GM21390 (cell line): ENCODE results near the gene ANKRD63.

Experiments
- ATAC-seq: cut with Tn5 transposase; IDR thresholded peaks from one replicate; pipeline ENCODE4 v1.9.1; 2021; ENCODE audit not compliant: unreplicated experiment

Gene ANKRD63

GRCh38 chr15:40263024-40263754, 19.7 kb downstream of the ANKRD63 start:
- no peak for ATAC-seq

- no peak for ATAC-seq
These were observed 23.8 kb downstream of the ANKRD63 start for GRCh38 chr15:40259021-40259420.

- ATAC-seq = no peak
These were observed 24.3 kb downstream of the ANKRD63 start for GRCh38 chr15:40258544-40258943.

- no peak for ATAC-seq
These were observed 25.0 kb downstream of the ANKRD63 start for GRCh38 chr15:40257656-40258450.

- no peak for ATAC-seq
These were observed 26.1 kb downstream of the ANKRD63 start for GRCh38 chr15:40256638-40257235.

- no peak for ATAC-seq
These were observed 27.8 kb downstream of the ANKRD63 start for GRCh38 chr15:40255033-40255432.

- no peak for ATAC-seq
These were observed 28.4 kb downstream of the ANKRD63 start for GRCh38 chr15:40254452-40254851.

GRCh38 chr15:40253167-40253790, 29.6 kb downstream of the ANKRD63 start:
- ATAC-seq = no peak

- no peak for ATAC-seq
These were observed 30.3 kb downstream of the ANKRD63 start for GRCh38 chr15:40252438-40253166.

GRCh38 chr15:40252141-40252437, 30.8 kb downstream of the ANKRD63 start:
- no peak for ATAC-seq

- ATAC-seq = no peak
These were observed 31.3 kb downstream of the ANKRD63 start for GRCh38 chr15:40251486-40252140.

GRCh38 chr15:40250771-40251483, 31.9 kb downstream of the ANKRD63 start:
- no peak for ATAC-seq

GRCh38 chr15:40250304-40250656, 32.6 kb downstream of the ANKRD63 start:
- ATAC-seq = no peak

- no peak for ATAC-seq
These were observed 33.2 kb downstream of the ANKRD63 start for GRCh38 chr15:40249477-40250303.

GRCh38 chr15:40248006-40248783, 34.7 kb downstream of the ANKRD63 start:
- no peak for ATAC-seq

- no peak for ATAC-seq
These were observed 35.4 kb downstream of the ANKRD63 start for GRCh38 chr15:40247406-40247971.

GRCh38 chr15:40246496-40247280, 36.2 kb downstream of the ANKRD63 start:
- ATAC-seq = no peak
